GM19463 (cell line): Measurements from ENCODE around the gene NPRL2.

Experiments used
- ATAC-seq: cut with Tn5 transposase; IDR thresholded peaks from one replicate; pipeline ENCODE4 v1.9.1; 2021; ENCODE audit warnings: mild to moderate bottlenecking, moderate library complexity; ENCODE audit not compliant: unreplicated experiment

Gene NPRL2

DNA sequence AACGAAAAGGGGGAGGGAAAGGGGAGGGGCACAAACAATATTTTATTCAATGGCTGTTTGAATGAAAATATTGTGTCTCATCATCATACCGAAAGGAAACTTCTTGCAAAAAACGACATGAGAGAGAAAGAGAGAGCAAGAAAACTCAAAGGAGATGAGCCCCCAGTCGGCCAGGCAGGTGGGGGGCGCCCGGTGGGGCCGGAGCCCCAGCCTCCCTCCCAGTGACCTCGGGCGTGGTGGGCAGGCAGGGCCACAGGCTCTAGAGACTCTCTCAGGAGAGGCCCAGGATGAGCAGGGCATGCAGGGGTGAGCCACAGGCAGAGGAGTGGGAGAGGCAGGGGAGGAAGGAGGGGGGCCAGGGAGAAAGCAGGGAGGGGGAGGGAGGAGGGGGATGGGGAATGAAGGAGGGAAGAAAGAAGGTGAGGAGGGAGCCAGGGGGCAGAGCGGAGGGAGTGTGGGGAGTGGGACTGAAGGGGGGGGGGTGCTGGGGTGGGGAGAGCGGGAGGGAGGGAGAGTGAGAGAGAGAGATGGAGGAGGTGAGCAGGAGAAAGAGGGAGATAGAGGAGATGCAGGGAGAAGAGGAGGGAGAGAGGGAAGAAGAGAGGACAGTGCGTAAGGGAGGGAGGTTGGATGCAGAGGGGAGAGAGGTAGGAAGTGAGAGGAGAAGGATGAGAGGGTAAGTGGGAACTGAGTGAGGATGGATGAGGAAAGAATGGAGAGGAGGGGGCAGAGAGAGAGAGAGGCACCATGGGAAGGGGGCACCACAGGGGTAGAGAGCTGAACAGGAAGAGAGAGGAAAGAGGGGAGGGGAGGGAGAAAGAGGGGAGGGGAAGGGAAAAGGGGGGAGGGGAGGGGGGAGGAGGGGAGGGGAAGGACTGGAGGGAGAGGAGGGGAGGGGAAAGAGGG lies 22.8 kb upstream of the NPRL2 start:
- ATAC-seq, result no peak

DNA sequence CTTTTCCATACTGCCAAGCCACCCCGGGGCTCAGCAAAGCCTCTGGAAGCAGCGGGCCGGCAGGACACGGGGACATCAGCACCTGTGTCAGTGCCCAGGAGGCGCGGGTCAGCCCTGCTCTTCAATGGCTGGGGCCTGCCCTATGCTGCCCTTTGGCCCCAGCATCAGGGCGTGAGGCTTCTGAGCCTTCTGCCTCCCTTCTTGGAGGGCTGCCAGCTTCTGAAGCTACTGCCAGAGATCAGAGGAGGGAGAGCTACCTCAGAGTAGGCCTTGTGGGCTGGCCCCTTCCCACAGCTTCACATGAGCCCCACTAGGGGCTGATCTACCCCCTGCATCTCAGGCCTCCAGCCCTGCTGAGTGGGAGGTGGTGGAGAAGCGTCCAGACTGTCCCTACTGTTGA lies 21.8 kb upstream of the NPRL2 start:
- no peak for ATAC-seq

DNA sequence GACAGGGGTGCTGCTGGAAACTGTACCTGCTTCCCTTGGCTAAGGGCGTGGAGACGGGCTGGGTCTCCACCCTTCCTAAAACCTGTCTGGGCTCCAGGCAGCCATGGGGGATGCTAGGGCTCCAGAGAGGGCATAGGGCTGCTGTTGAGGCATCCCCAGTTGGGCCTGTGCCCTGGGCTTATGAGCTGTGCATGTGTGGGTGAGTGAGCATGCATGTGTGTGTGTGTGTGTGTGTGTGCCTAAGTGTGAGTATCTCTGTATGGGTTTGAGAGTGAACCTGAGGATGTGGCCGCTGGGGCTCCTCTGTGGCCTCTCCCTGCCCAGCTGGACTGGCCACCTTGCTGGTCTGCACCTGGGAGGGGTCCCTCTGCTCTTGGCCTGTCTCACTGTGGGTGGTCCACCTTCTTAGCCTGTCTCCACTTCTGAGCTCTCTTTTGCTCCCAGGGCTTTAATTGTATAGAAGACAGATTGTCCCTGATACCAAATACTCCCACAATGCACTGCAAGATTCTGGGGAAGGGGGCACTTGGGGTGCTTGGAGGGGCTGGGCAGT lies 20.6 kb upstream of the NPRL2 start:
- no peak for ATAC-seq

DNA sequence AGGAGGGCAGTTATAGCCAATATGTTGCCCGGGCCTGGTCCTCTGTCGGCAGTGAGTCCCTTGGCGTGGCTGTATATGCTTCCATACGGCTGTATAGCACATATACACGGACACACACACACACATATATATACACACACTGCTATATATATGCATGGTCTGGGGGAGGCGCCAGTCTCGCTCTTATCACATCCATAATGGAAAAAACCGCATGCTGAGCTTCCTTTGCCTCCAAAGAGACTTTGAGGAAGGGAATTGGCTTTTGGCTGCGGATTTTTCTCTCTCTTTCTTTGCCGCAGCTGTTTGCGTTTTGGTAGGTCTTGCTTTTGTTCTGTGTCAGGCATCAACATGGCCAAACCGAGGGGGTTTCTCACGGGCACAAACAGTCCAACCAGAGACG lies 20.0 kb upstream of the NPRL2 start:
- no peak for ATAC-seq

DNA sequence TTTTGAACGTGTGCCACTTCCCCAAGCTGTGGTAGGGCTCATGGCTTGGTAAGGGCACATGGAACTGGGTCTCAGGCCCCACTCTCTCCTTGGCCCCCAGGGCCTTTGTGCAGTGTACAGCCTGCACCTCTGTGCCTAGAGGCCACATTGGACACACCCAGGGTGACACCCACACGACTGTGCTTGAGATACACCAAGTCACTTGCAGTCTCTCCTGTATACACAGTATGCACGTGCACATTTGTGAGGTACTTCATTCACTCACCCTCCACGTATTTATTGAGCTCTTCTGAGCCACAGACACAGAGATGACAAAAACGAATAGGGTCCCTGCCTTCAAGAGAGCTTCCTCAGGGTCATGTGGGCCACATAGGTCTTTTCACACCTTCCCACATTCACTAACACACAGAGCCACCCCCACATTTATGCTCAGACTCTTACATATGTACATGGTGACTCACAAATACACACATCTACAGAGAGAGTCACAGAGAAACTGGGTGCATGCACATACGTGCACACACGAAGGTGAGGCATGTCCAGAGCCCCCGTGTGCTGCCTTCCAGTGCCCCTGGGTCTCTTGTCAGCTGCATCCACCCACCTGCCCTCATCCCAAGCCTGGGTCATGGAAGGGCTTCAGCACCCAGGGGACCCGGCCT lies 18.6 kb upstream of the NPRL2 start:
- no peak for ATAC-seq

DNA sequence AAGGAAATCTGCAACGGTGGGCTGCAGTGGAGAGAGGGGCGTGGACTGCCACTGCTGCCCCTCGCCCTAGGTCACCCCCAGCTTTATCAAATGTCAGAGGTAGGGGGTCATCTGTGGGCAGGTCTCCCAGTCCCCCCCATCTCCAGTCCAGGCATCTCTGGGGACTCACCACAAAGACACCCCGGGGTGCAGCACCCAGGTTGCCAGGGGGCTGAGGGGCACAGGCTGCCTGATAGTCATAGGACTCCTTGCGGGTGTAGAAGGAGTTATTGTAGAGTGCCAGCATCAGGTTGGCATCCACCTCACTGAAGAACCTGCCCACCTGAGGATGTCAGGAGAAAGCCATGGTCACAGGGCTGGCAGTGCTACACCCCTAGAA lies 15.3 kb upstream of the NPRL2 start:
- no peak for ATAC-seq

DNA sequence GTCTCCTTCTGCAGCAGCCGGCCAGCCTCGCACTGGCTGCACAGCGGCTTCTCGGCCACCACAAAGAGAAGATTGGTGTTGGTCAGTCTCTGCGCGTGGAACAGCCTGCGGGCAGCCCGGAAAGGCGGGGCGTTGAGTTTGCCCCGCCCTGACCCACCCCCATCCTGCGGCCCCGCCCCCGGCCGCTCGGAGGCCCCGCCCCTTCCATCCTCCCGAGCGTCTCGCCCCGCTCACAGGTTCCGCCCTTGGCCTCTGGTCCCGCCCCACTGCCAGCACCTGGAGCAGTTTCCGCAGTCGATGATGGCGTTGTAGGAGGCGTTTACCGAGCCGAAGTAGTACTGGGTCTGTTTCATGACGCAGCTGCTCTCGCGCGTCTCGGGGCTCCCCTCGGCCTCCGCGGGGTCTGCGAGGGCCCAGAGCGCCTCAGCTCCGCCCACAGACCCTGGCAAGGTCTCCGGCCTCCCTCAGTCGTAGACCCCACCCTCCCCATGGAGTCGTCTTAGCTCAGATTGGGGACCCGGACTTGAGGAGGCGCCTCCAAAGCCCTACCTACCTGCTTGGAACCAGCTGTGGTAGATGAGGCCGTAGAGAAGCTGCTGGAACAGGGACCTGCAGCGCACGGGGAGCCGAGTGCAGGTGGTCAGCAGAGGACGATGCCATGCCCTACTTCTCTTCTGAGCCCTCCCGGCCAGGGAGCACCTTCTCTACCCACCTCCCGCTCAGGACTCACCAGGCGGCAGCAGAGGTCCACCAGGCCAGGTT lies 14.7 kb upstream of the NPRL2 start:
- ATAC-seq, result peak; percentile 89

DNA sequence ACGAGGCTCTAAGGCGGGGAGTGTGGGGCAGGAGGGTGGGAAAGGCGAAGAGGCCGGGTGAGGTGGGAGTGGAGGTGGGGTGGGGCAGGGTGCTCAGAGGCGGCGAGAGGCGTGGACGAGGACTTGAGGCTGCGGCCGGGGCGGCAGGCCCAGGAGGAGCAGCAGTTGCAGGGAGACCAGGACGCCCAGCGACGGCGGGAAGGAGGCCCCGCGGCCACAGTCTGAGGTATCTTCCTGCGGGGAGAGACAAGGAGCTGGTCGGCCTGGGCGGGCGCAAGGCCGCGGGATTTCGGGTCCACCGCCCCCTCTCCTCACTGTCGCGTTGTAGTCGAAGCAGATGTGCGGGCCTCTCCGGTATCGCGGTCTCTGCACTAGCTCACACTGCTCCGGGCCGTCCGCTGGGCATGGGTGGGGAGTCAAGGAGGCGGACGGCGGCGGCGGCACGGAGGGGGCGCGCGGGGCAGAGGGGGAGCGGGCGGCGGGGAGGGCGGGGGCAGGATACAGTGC lies 14.1 kb upstream of the NPRL2 start:
- no peak for ATAC-seq

DNA sequence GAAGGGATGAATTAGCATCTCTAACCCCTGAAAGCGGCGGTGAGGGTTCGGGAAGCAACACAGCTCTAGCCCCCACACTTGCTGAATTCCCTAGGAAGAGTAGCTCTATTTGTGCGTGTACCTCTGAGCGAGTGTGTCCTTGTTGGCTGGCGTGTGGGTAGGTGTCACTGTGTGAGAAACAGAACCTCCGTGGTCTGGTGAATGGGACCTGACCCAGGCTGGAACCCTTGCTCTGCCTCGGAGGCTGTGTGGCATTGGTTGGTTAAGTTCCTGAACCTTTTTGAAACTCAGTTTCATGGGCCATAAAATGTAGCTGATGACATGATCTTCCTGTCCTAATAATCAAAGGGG lies 9.2 kb upstream of the NPRL2 start:
- ATAC-seq, result no peak

DNA sequence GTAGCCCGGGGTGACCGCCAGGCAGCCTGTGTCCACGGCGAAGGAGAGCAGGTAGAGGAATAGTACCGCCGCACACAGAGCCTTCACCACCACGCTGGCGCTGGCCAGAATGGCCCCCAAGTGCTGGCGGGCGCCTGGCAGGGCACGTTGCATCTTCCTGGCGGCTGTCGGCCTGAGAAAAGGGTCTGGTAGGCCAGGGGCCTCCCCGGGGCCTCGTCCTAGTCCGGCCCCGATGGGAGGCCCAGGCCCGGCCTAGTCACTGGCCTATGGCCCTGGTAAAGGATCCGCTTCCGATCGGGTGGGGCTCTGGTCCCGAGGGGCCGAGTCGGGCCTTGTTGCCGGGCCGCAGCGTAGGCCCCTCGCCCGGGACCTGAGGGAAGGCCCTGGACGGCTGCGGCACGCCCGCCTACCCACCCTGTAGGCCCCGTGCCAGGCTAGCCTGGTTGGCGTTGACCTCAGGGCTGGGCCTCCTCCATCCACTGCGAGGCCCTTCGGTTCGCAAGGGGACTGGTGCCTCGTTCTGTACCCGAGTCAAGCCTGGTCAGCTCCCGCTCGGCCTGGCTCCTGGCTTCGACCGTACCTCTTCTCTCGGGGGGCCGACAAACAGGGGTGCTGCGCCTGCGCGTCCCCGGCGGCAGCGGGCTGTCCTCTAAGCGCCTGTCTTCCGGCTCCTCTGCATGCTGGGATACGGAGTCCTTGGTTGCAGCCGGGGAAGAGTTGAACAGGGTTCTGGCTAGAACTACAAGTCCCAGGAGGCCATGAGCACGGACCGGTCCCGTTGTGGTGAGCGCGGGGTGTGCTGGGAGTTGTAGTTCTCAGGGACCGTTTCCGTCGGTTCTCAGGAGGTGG lies 8.6 kb upstream of the NPRL2 start, which contains the start of gene TMEM115:
Gene TMEM115, minus strand, starts transcription at position 611 of the 849 bp plus-strand sequence. Its CDS starts 458 bp downstream, at position 153.
- peak; percentile 100 for ATAC-seq

DNA sequence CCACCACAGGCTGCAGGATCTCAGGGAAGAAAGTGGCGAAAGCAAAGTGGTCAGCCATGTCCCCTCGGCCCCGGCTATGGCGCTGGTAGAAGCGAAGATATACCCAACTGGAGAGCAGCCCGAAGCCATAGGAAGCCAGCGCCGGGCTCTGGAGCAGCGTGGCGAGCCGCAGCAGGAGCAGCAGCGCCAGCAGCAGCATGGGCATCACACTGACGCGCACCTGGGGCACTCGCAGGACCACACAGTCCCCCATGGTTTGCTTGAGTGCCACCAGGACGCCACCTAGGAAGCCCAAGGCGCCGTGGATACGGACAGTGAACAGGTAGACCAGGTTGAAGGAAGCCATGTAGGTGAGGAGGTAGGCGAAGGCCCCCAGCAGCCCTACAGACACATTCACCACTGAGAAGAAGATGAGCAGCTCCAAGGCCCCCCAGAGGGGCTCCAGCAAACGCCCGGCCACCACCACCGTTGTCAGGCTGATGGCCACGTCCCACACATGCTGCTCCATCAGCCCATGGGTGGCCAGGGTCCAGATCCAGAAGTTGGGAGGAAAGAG lies 7.9 kb upstream of the NPRL2 start:
- no peak for ATAC-seq

DNA sequence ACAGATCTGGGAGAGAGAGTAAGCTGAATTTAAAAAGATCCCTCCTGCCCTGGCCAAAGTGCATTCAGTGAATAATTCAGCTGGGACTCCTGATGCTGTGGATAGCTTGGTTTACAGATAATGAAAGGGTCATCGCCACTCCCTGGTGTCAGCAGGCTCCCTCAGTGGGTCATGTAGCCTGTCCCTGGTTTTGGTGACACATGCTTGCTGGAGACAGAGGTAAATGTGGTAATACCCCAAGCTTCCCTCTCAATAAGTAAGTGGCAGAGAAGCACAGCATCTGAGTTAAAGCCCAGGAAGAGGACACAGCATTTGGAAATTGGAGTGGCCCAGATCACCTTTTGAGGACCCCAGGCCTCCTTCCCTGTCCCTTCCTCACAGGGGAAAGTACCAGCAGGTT lies 6.9 kb upstream of the NPRL2 start:
- ATAC-seq, result no peak

DNA sequence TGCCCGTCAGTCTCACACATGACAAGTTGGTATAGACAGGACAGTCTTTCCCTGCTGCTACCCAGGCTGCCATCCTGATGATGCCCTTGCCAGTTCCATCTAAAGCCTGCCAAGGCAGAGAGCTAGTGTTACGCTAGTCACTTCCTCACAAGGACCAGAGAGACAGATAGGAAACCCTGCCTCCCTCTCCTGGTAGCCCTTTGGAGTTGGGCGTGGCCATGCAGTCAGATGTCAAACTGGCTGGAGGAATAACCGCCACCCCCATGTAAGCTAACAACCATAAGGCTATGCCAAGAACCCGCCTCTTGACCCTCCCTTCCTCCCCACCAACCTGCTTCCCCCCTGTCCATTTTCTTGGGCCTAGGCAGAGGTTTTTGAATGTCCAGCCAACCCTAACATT lies 6.0 kb upstream of the NPRL2 start:
- ATAC-seq, result no peak

DNA sequence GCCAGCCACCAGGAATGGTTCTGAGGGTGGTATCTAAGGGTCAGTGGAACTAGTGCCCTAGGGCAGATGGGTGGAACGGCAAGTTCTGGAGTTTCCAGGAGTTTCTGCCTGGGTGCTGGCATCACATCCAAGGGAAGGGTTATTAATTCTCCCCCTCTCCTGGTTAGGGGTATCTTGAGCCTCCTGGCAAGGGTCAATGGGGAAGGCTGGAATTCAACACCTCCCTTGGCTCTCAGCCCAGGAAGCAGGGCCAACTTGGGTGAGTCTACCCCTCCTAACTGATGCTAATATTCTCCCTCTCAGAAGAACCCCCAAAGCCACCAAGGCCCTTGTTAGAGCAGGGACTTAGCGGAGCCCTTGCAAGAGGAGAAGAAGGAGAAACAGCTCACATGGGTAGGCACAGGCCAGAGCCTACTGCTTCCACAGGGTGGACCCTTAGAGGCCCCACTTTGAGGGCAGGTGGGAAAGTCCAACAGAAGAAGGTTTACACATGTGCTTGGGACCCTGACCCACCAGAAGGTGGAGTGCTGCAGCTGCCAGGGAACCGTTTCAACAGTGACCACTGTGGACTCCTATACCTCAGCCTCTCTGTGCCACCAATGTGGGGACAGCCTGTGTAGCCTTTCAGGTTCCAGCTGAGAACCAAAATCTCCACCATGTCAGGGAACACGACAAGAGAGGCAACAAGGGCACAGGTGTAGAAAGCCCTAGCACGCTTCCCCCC lies 5.4 kb upstream of the NPRL2 start:
- ATAC-seq, result no peak

DNA sequence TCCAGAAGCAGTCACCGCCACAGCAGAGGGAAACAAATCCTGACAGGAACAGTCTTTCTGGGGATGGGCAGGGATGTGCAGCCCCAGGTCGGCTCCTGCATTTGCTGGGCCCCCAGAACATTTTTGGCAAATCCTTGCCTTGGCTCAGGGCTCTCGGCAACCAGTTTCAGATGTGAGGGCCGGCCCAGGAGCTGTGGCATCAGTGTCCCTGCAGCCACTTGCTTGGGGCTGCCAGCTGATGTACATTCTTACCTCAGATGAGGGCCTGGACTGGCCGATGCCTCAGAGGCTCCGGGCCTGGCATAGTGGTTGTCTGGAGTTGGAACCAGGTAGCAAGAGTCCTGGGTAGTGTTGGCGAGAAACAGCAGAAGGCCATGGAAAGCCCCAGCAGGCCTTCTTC lies 4.3 kb upstream of the NPRL2 start:
- ATAC-seq, result no peak

DNA sequence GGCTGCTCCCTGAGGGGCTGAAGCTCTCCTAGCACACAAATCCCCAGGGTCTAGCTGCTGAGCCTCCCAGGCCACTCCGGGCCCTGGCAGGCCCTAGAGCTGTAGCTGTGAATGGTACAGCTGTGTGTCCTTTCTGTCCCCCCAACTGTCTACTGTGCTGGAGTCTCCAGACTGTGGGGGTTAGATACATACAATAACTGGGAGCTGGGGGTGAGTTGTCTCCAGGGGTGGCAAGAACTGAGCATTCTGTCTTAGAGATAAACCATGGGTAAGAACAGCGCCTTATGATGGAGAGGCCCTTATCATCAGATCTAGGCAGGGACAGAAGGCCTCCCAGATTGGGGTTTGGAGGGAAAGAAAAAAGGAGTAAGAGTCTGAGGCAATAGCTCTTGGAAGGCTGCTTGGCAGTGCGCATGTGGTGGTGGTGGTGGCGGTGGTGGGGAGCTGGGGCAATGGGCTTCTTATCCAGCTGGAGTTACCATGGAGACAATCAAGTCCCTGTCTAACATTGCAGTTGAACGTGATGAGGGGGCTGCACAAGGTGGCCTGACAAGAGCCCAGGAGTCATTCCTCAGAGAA lies 3.7 kb upstream of the NPRL2 start:
- ATAC-seq, result no peak

DNA sequence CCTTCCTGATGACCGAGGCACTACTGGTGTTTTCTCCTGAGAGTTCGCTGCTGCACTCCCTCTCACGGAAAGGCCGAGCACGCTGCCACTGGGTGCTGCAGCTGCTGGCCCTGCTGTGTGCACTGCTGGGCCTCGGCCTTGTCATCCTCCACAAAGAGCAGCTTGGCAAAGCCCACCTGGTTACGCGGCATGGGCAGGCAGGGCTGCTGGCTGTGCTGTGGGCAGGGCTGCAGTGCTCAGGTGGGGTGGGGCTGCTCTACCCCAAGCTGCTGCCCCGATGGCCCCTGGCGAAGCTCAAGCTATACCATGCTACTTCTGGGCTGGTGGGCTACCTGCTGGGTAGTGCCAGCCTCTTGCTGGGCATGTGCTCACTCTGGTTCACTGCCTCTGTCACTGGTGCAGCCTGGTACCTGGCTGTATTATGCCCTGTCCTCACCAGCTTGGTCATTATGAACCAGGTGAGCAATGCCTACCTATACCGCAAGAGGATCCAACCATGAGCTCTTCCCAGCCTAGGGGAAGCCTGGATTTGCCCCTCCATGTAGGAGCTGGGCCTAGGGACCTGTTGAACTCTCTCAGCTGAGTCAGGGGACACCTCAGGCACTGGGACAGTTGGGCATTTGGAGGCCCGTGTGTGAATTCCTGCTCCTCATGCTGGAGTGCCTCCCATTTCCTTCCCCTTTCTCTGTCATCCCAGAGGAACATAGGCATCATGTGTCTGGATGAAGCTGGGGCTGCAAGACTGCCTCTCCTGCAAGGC lies 2.9 kb upstream of the NPRL2 start:
- no peak for ATAC-seq

DNA sequence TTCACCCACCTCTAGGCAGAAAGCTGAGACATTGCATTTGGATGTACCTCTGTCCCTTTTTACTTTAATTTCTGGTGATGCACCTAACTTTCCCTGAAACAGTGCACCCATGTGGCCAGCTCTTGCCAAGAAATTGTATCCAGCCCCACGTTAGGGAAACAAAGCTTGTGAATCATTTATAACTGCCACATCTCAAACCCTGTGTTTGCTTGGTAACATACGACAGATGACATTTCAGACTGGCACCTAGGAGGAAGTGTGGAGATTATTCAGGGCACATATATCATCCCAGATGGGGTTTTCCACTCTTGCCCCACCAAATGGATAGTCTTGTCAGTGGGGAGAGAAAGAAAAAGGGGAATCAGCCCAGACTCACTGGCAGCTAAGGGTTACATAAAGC lies 2.2 kb upstream of the NPRL2 start:
- ATAC-seq, result no peak
